ENCODE measurements around the gene CXCR2. TPM values are rescaled to one million over a fixed set of nuclear protein-coding genes. Genes with fewer than 3 reads are reported as not detected.

CXCR2 gene
- total RNA-seq, 4 donors from 2014 or later, result not detected

DNA sequence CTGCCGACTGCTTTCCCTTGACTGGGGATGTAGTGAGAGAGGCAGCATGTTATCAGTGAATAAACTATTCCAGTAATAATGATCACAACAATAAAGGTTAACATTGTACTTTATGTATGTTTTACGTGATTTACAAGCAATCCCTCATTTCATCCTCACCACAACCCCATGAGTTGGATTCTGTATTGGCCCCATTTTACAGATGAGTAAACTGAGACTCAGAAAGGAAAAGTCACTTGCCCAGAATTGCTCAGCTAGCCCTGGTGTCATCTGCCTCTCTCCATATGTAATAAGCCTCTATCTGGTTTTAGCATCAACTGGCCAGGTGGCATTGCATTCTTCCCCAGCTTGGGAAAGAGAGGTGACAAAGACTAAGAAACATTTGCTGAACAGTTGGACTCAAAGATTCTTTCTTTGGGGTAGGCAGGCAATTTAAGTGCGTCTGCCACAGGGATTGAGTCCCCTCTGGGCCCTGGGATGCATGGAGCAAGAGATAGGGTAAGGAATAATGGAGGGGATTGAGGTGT is 2.2 kb downstream of the CXCR2 start:
- TF ChIP-seq POLR2A (IDR thresholded peaks at IDR 0.05), result no peak
- TF ChIP-seq, protein P1, sequence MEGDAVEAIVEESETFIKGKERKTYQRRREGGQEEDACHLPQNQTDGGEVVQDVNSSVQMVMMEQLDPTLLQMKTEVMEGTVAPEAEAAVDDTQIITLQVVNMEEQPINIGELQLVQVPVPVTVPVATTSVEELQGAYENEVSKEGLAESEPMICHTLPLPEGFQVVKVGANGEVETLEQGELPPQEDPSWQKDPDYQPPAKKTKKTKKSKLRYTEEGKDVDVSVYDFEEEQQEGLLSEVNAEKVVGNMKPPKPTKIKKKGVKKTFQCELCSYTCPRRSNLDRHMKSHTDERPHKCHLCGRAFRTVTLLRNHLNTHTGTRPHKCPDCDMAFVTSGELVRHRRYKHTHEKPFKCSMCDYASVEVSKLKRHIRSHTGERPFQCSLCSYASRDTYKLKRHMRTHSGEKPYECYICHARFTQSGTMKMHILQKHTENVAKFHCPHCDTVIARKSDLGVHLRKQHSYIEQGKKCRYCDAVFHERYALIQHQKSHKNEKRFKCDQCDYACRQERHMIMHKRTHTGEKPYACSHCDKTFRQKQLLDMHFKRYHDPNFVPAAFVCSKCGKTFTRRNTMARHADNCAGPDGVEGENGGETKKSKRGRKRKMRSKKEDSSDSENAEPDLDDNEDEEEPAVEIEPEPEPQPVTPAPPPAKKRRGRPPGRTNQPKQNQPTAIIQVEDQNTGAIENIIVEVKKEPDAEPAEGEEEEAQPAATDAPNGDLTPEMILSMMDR (IDR thresholded peaks at IDR 0.05), result no peak
- Histone ChIP-seq H3K4me3 (no peak overlapping the region), H3K27ac (no peak overlapping the region)

DNA sequence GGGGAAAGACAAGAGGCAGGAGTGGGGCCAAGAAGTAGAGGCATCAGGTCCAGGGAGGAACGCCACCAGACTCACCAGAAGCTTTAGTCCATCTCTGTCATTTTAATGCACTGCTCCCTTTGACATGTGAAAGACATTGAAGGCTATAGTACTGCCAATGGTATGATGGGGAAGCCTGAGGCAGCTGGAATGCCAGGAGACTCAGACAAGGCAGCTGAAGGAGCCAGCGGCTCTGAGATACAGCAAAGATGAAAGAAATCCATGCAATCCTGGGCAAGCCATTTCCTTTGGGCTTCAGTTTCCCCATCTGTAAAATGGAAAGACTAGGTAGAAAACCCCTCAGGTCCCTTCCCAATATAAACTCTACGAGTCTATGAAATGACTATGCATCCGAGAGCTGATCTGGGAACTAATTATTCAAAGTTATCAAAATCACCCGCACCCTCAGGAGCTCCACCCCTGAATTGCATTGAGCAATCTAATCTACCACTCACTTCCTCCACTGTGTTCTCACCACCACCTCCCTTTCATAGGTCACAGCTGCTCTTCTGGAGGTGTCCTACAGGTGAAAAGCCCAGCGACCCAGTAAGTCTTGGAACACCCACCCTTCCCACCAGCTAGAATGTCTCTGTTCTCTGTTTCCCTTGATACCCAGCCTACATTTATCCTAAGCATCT is 3.1 kb downstream of the CXCR2 start:
- DNase-seq, result no peak
- no peaks in the 10 kb centered on the region for H3K9me3 ChIP-seq
- H3K4me3 ChIP-seq, result no peak overlapping the region
- H3K27ac ChIP-seq, result no peak overlapping the region
- TF ChIP-seq, protein P1 (IDR thresholded peaks at IDR 0.05), result no peak
- TF ChIP-seq POLR2A (IDR thresholded peaks at IDR 0.05), result no peak
- no peaks in the 10 kb centered on the region for H3K4me1 ChIP-seq
- H3K27me3 ChIP-seq, result no peaks in the 10 kb centered on the region
- no peaks in the 10 kb centered on the region for H3K36me3 ChIP-seq

More for the DNA sequence above, 2.2 kb downstream of the CXCR2 start:
- H3K27me3 ChIP-seq, result no peaks in the 10 kb centered on the region
- H3K9me3 ChIP-seq, result no peaks in the 10 kb centered on the region
- no peaks in the 10 kb centered on the region for H3K4me1 ChIP-seq
- DNase-seq, result no peak
- H3K36me3 ChIP-seq, result no peaks in the 10 kb centered on the region

DNA sequence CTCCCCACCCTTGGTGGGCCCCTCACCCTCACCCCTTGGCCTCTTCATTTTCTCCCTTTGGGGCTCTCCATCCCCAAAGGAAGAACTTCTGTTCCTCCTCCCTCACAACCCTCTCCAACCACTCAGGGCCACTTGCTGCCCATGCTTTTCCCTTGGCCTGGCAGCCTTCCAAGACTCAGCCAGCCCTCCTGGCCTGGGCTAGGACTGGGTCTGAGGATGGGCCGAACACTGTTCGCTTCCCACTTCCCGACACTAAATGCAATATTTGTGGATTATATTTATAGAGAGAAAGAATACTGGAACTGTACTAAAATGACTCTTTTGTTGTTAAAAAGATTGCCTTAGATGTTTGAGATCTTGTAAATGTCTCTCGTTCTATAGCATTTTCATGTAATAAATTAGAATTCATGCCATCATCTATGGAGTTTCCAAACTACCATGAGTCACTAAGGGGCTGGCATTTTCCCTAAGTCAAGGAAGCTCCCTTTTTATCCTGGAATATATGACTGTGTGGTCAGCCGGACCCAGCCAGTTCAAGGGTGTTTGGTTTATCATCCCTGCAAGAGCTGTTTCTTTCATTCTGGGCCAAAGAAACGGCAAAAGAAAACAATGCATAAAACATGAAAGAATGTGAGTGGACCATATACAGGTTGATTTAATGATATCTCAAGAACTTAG is 3.8 kb downstream of the CXCR2 start:
- Histone ChIP-seq H3K27me3 (no peaks in the 10 kb centered on the region), H3K4me1 (no peaks in the 10 kb centered on the region), H3K9me3 (no peaks in the 10 kb centered on the region), H3K4me3 (no peak overlapping the region), H3K36me3 (no peaks in the 10 kb centered on the region), H3K27ac (no peak overlapping the region)
- TF ChIP-seq, protein P1 (IDR thresholded peaks at IDR 0.05), result no peak
- no peak for TF ChIP-seq POLR2A (IDR thresholded peaks at IDR 0.05)
- DNase-seq, result no peak

DNA sequence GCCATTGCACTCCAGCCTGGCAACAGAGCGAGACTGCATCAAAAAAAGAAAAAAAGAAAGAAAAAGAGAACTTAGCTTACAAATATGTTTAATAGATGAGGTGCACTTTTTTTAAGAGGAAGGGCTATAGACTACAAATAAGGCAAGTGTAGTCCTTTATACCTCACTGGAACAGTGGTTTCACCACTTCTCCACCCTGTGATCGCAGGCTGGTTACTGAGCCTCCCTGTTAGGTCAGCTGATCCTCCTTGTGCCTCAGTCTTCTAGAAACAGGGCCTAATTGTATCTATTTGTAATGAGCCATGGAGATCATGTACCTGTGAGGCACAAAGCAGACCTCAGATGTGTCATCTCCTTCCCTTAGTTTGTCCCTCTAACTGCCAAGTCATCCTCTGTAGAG is 4.5 kb downstream of the CXCR2 start:
- H3K4me1 ChIP-seq, result no peaks in the 10 kb centered on the region
- TF ChIP-seq, protein P1 (IDR thresholded peaks at IDR 0.05), result no peak
- no peak for TF ChIP-seq POLR2A (IDR thresholded peaks at IDR 0.05)
- no peak overlapping the region for H3K4me3 ChIP-seq
- no peaks in the 10 kb centered on the region for H3K36me3 ChIP-seq
- DNase-seq, result no peak
- no peaks in the 10 kb centered on the region for H3K9me3 ChIP-seq
- no peaks in the 10 kb centered on the region for H3K27me3 ChIP-seq
- no peak overlapping the region for H3K27ac ChIP-seq

DNA sequence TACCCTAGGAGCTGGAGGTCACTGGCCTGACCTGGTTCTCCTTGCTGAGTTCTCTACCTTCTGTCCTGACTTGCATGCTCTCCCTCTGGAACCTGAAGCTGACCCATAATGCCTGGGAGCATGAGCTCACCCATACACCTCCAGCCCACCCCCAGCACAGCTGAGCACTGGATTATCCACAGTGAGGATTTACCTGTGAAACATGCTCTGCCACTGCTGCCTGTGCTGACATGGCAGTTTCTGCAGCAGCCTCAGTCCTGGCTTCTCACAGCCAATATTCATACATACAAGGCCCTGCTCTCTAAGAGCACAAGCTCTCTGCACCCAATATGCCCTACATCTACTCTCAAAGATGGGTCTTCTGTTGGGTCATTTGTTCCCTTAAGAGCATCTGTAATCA is 5.0 kb downstream of the CXCR2 start:
- no peak for DNase-seq
- no peaks in the 10 kb centered on the region for H3K27me3 ChIP-seq
- no peak for TF ChIP-seq POLR2A (IDR thresholded peaks at IDR 0.05)
- TF ChIP-seq, protein P1 (IDR thresholded peaks at IDR 0.05), result no peak
- no peaks in the 10 kb centered on the region for H3K36me3 ChIP-seq
- no peaks in the 10 kb centered on the region for H3K4me1 ChIP-seq
- no peak overlapping the region for H3K4me3 ChIP-seq
- H3K27ac ChIP-seq, result no peak overlapping the region
- H3K9me3 ChIP-seq, result no peaks in the 10 kb centered on the region
